Caco-2 (cell line): ENCODE measurements around the gene PPARD. TPM values are rescaled to one million over a fixed set of nuclear protein-coding genes. Genes with fewer than 3 reads are reported as not detected.
"Not testable (repeated sequence)": the region's sequence is repeated elsewhere in the genome, so short reads cannot be mapped to it uniquely, and the experiment has no call there.

Source experiments
- BruUV-seq: library from RNA; stranded (reverse); fragments of 400-500 nt; replicated peaks from 2 replicates; lab custom pipeline; 2021; lab: Mats Ljungman, UMichigan
- CTCF ChIA-PET: fragments of 300-600 bp; sonication (Branson Sonifier 250); formaldehyde crosslinking; loops from one replicate; lab custom pipeline; 2022; ENCODE audit warnings: antibody characterized with exemption; lab: Charles Lee
- POLR2A ChIA-PET: fragments of 300-600 bp; sonication (Branson Sonifier 250); formaldehyde crosslinking; loops from one replicate; lab custom pipeline; 2022; ENCODE audit warnings: antibody characterized with exemption; lab: Charles Lee
- DNase-seq, 2 experiments: peaks; one replicate each; pipeline versions ENCODE4 v3.0.0 to v3.0.0-alpha.2; 2020 to 2022
- H3K27me3 ChIP-seq: replicated peaks from 2 replicates; pipeline ENCODE4 v1.6.0; 2011; ENCODE audit warnings: low read length; ENCODE audit not compliant: control insufficient read depth, insufficient read depth
- H3K36me3 ChIP-seq: 2 replicates; pipeline ENCODE4 v1.5.1; 2011; ENCODE audit warnings: low read length; ENCODE audit not compliant: control insufficient read depth, insufficient read depth
- H3K4me1 ChIP-seq: fragments of 250-450 bp; sonication (Bioruptor Pico); 2 replicates; pipeline ENCODE4 v1.5.1; 2020; ENCODE audit warnings: mild to moderate bottlenecking
- H3K4me3 ChIP-seq: 2 replicates; pipeline ENCODE4 v1.5.1; 2011; ENCODE audit warnings: low read depth, mild to moderate bottlenecking, control low read depth, low read length
- H3K9me3 ChIP-seq: fragments of 250-450 bp; sonication (Bioruptor Pico); 2 replicates; pipeline ENCODE4 v1.5.1; 2020; ENCODE audit warnings: mild to moderate bottlenecking, moderate library complexity
- H3K27ac Mint-ChIP-seq: one replicate; pipeline ENCODE4 v1.8.0; 2022; ENCODE audit warnings: mixed read lengths; ENCODE audit not compliant: unreplicated experiment
- H3K27me3 Mint-ChIP-seq: one replicate; pipeline ENCODE4 v1.8.0; 2022; ENCODE audit warnings: mixed read lengths; ENCODE audit not compliant: insufficient read depth, unreplicated experiment
- H3K36me3 Mint-ChIP-seq: one replicate; pipeline ENCODE4 v1.8.0; 2022; ENCODE audit warnings: mild to moderate bottlenecking, mixed read lengths; ENCODE audit not compliant: insufficient read depth, unreplicated experiment
- H3K4me1 Mint-ChIP-seq: one replicate; pipeline ENCODE4 v1.8.0; 2022; ENCODE audit warnings: low read depth, mixed read lengths; ENCODE audit not compliant: unreplicated experiment
- H3K4me3 Mint-ChIP-seq: one replicate; pipeline ENCODE4 v1.8.0; 2022; ENCODE audit warnings: mild to moderate bottlenecking, moderate library complexity, mixed read lengths; ENCODE audit not compliant: unreplicated experiment
- H3K9me3 Mint-ChIP-seq: one replicate; pipeline ENCODE4 v1.8.0; 2022; ENCODE audit warnings: mixed read lengths; ENCODE audit not compliant: unreplicated experiment
- CTCF ChIP-seq, 2 experiments: fragments of 200-600 bp in 1 of 2; IDR thresholded peaks; 1 replicate in 1 of 2; 2 replicates in 1 of 2; pipeline versions ENCODE4 v1.5.1 to v1.8.0; 2011 to 2022; ENCODE audit warnings: antibody characterized with exemption in 1 of 2, control low read depth in 1 of 2, inconsistent platforms in 1 of 2, low read depth in 1 of 2, low read length in 1 of 2, mild to moderate bottlenecking in 1 of 2, moderate library complexity in 1 of 2; ENCODE audit not compliant: insufficient read depth in 1 of 2, severe bottlenecking in 1 of 2, unreplicated experiment in 1 of 2
- intact Hi-C: fragments of 100-400 bp; cut with micrococcal nuclease; formaldehyde crosslinking; loops from one replicate; pipeline ENCODE4 v1.10.0; 2022; ENCODE audit not compliant: unreplicated experiment
- total RNA-seq: library from RNA; stranded (reverse); gene quantifications from 2 replicates; pipeline ENCODE4 v1.2.3, GENCODE V29; 2022

The PPARD gene
- total RNA-seq, 1 experiment from 2014 or later, result 11.3 TPM

GRCh38 chr6:35435074-35435837 lies 92.9 kb downstream of the PPARD start:
- ChIA-PET CTCF (interaction anchor here (0.5 to 1.2 kb wide), 2 partner anchors 93 to 116 kb away, joined by 3 to 5 read pairs; no protein-coding TSS in a partner anchor), POLR2A (no interaction called here)
- TF ChIP-seq CTCF (IDR thresholded peaks at IDR 0.05; ENCODE audit: insufficient read depth in 1 of 2, low read depth in 1 of 2, low read length in 1 of 2, severe bottlenecking in 1 of 2, unreplicated experiment in 1 of 2), result no peak
- Histone ChIP-seq H3K4me3 (no peak overlapping the region), H3K27me3 (no peaks in the 10 kb centered on the region), H3K9me3 (no peaks in the 10 kb centered on the region), H3K36me3 (no peaks in the 10 kb centered on the region), H3K4me1 (no peaks in the 10 kb centered on the region)
- no TSS peak for BruUV-seq
- H3K36me3 Mint-ChIP-seq, result no peaks in the 10 kb centered on the region
- no peak overlapping the region for H3K4me3 Mint-ChIP-seq
- no peak for DNase-seq
- H3K27ac Mint-ChIP-seq, result no peak overlapping the region
- H3K4me1 Mint-ChIP-seq, result no peaks in the 10 kb centered on the region
- H3K27me3 Mint-ChIP-seq, result no peaks in the 10 kb centered on the region
- intact Hi-C loops, result no loop called here
- no peaks in the 10 kb centered on the region for H3K9me3 Mint-ChIP-seq

- Mint-ChIP-seq H3K36me3 (no peaks in the 10 kb centered on the region), H3K4me3 (no peak overlapping the region), H3K27ac (no peak overlapping the region), H3K9me3 (no peaks in the 10 kb centered on the region), H3K4me1 (no peaks in the 10 kb centered on the region), H3K27me3 (no peaks in the 10 kb centered on the region)
- Histone ChIP-seq H3K36me3 (no peaks in the 10 kb centered on the region), H3K27me3 (no peaks in the 10 kb centered on the region), H3K4me1 (no peaks in the 10 kb centered on the region), H3K9me3 (no peaks in the 10 kb centered on the region), H3K4me3 (no peak overlapping the region)
- no peak for DNase-seq
- ChIA-PET CTCF (interaction anchor here (0.8 to 1.2 kb wide), 2 partner anchors 21 to 94 kb away, joined by 3 to 4 read pairs; no protein-coding TSS in a partner anchor), POLR2A (no interaction called here)
- intact Hi-C loops, result no loop called here
- no peak for TF ChIP-seq CTCF (IDR thresholded peaks at IDR 0.05; ENCODE audit: insufficient read depth in 1 of 2, low read depth in 1 of 2, low read length in 1 of 2, severe bottlenecking in 1 of 2, unreplicated experiment in 1 of 2)
- no TSS peak for BruUV-seq
Observed at GRCh38 chr6:35436071-35436857, 93.9 kb downstream of the PPARD start.

- H3K4me1 Mint-ChIP-seq, H3K27me3 Mint-ChIP-seq, BruUV-seq, H3K9me3 Mint-ChIP-seq, H3K36me3 Mint-ChIP-seq, POLR2A ChIA-PET, DNase-seq, H3K4me1 ChIP-seq, H3K27me3 ChIP-seq, CTCF ChIA-PET, H3K27ac Mint-ChIP-seq, H3K9me3 ChIP-seq, H3K4me3 ChIP-seq, H3K4me3 Mint-ChIP-seq, intact Hi-C loops, H3K36me3 ChIP-seq: not testable (repeated sequence)
Observed at GRCh38 chr6:35438378-35439065, 96.2 kb downstream of the PPARD start.
